SK-N-SH (cell line): Measurements from ENCODE around the gene PRKN. TPM values are rescaled to one million over a fixed set of nuclear protein-coding genes. Genes with fewer than 3 reads are reported as not detected.

Experiments
- CTCF ChIA-PET: fragments of 300-600, 350-600 bp; formaldehyde crosslinking; extraction: SDS; loops from one replicate; lab custom pipeline; 2021; lab: Yijun Ruan, JAX
- POLR2A ChIA-PET: fragments of 350-600 bp; sonication (Branson Sonifier 250); formaldehyde crosslinking; extraction: SDS; loops from one replicate; lab custom pipeline; 2020; ENCODE audit warnings: antibody characterized with exemption, inconsistent platforms; lab: Yijun Ruan, JAX
- DNase-seq: peaks from one replicate; pipeline ENCODE4 v3.0.0; 2012
- H2AFZ ChIP-seq: fragments of 200-600 bp; sonication (generic); 2 replicates; pipeline ENCODE4 v1.8.1; 2016; ENCODE audit warnings: antibody characterized with exemption, mild to moderate bottlenecking, low read depth
- H3F3A ChIP-seq: fragments of 200-600 bp; sonication (generic); replicated peaks from 2 replicates; pipeline ENCODE3; 2016; ENCODE audit warnings: antibody characterized with exemption, mild to moderate bottlenecking; ENCODE audit not compliant: insufficient read depth
- H3K27ac ChIP-seq, 2 experiments: fragments of 200-500 bp in 1 of 2; fragments of 200-600 bp in 1 of 2; sonication (Bioruptor generic) in 1 of 2; sonication (generic), shearing (Covaris generic) in 1 of 2; 2 replicates each; pipeline versions ENCODE4 v1.5.1 to v1.6.1; 2014 to 2016; ENCODE audit warnings: low read depth in 2 of 2, inconsistent platforms in 1 of 2, low read length in 1 of 2, mild to moderate bottlenecking in 1 of 2, mixed read lengths in 1 of 2
- H3K27me3 ChIP-seq: fragments of 200-600 bp; sonication (generic), shearing (Covaris generic); 2 replicates; pipeline ENCODE4 v1.6.1; 2016; ENCODE audit warnings: mixed run types; ENCODE audit not compliant: insufficient read depth
- H3K36me3 ChIP-seq, 2 experiments: fragments of 200-500 bp in 1 of 2; fragments of 200-600 bp in 1 of 2; sonication (Bioruptor generic) in 1 of 2; sonication (generic) in 1 of 2; replicated peaks in 1 of 2; 2 replicates each; pipeline versions ENCODE3 to v1.5.1; 2014 to 2016; ENCODE audit warnings: low read length in 1 of 2, mild to moderate bottlenecking in 1 of 2; ENCODE audit not compliant: insufficient read depth in 2 of 2, control insufficient read depth in 1 of 2
- H3K4me1 ChIP-seq, 2 experiments: fragments of 200-500 bp in 1 of 2; fragments of 200-600 bp in 1 of 2; sonication (Bioruptor generic) in 1 of 2; sonication (generic), shearing (Covaris generic) in 1 of 2; 2 replicates each; pipeline versions ENCODE4 v1.5.1 to v1.6.1; 2014 to 2016; ENCODE audit warnings: low read depth in 1 of 2, low read length in 1 of 2, mixed run types in 1 of 2; ENCODE audit not compliant: insufficient read depth in 2 of 2, control insufficient read depth in 1 of 2
- H3K4me2 ChIP-seq: fragments of 200-600 bp; sonication (generic), shearing (Covaris generic); 2 replicates; pipeline ENCODE4 v1.6.1; 2017; ENCODE audit warnings: mixed run types
- H3K4me3 ChIP-seq, 2 experiments: fragments of 200-500 bp in 1 of 2; fragments of 200-600 bp in 1 of 2; sonication (Bioruptor generic) in 1 of 2; sonication (generic), shearing (Covaris generic) in 1 of 2; 2 replicates each; pipeline versions ENCODE4 v1.5.1 to v1.8.1; 2014 to 2016; ENCODE audit warnings: low read depth in 2 of 2, inconsistent platforms in 1 of 2, low read length in 1 of 2, mild to moderate bottlenecking in 1 of 2, mixed read lengths in 1 of 2, moderate library complexity in 1 of 2
- H3K79me2 ChIP-seq: fragments of 200-600 bp; sonication (generic); 2 replicates; pipeline ENCODE4 v1.8.1; 2017; ENCODE audit warnings: mild to moderate bottlenecking; ENCODE audit not compliant: insufficient read depth
- H3K9ac ChIP-seq: fragments of 200-600 bp; sonication (generic); 2 replicates; pipeline ENCODE4 v1.6.1; 2017; ENCODE audit warnings: mixed run types
- H3K9me2 ChIP-seq: fragments of 200-600 bp; sonication (generic); 2 replicates; pipeline ENCODE4 v1.6.1; 2017; ENCODE audit warnings: mixed run types
- H3K9me3 ChIP-seq: fragments of 200-600 bp; sonication (generic); 2 replicates; pipeline ENCODE4 v1.6.1; 2017; ENCODE audit warnings: mixed run types, mild to moderate bottlenecking, moderate library complexity
- H4K20me1 ChIP-seq: fragments of 200-600 bp; sonication (generic); 2 replicates; pipeline ENCODE4 v1.6.1; 2017; ENCODE audit warnings: mild to moderate bottlenecking, mixed run types; ENCODE audit not compliant: insufficient read depth
- CHD2 ChIP-seq: fragments of 150-350 bp; IDR thresholded peaks from 2 replicates; pipeline ENCODE4 v1.6.1; 2018; ENCODE audit warnings: low read length; ENCODE audit not compliant: partially characterized antibody
- ELF1 ChIP-seq: IDR thresholded peaks from 2 replicates; pipeline ENCODE4 v1.4.0; 2012
- EP300 ChIP-seq, 2 experiments: IDR thresholded peaks; 2 replicates each; pipeline versions ENCODE4 v1.4.0 to v1.6.1; 2012; ENCODE audit warnings: borderline replicate concordance in 1 of 2, low read depth in 1 of 2, low read length in 1 of 2
- EZH2phosphoT487 ChIP-seq: fragments of 200-600 bp; sonication (generic); IDR thresholded peaks from 2 replicates; pipeline ENCODE4 v1.6.1; 2017; ENCODE audit warnings: low read depth, mixed run types, mild to moderate bottlenecking, antibody characterized with exemption, moderate library complexity, borderline replicate concordance
- FOSL2 ChIP-seq: IDR thresholded peaks from 2 replicates; pipeline ENCODE4 v1.4.0; 2012; ENCODE audit warnings: low read depth, mild to moderate bottlenecking, moderate library complexity, borderline replicate concordance
- GATA2 ChIP-seq: sonication (generic); formaldehyde crosslinking; IDR thresholded peaks from 2 replicates; pipeline ENCODE4 v1.5.0; 2020; ENCODE audit warnings: mild to moderate bottlenecking, missing genetic modification reagents
- JUND ChIP-seq: IDR thresholded peaks from 2 replicates; pipeline ENCODE4 v1.4.0; 2012
- MEF2A ChIP-seq: IDR thresholded peaks from 2 replicates; pipeline ENCODE4 v1.4.0; 2012; ENCODE audit warnings: low read depth, borderline replicate concordance
- MXI1 ChIP-seq: IDR thresholded peaks from 2 replicates; pipeline ENCODE4 v1.6.1; 2012; ENCODE audit warnings: mild to moderate bottlenecking, low read depth, low read length, improper control_type of control experiment
- NFIC ChIP-seq: IDR thresholded peaks from 2 replicates; pipeline ENCODE4 v1.4.0; 2012; ENCODE audit warnings: borderline replicate concordance
- NRF1 ChIP-seq: IDR thresholded peaks from 2 replicates; pipeline ENCODE4 v1.6.1; 2012; ENCODE audit warnings: low read depth, mild to moderate bottlenecking, low read length
- POLR2AphosphoS5 ChIP-seq: IDR thresholded peaks from 2 replicates; pipeline ENCODE4 v1.6.1; 2012; ENCODE audit warnings: low read depth, low read length
- RXRA ChIP-seq: IDR thresholded peaks from 2 replicates; pipeline ENCODE4 v1.4.0; 2012; ENCODE audit warnings: low read depth, mild to moderate bottlenecking, borderline replicate concordance
- SIN3A ChIP-seq: IDR thresholded peaks from 2 replicates; pipeline ENCODE4 v1.6.1; 2012; ENCODE audit warnings: low read depth, mild to moderate bottlenecking, low read length, moderate library complexity, borderline replicate concordance
- SMC3 ChIP-seq: IDR thresholded peaks from 2 replicates; pipeline ENCODE4 v1.6.1; 2012; ENCODE audit warnings: low read depth, low read length, improper control_type of control experiment
- TCF12 ChIP-seq: IDR thresholded peaks from 2 replicates; pipeline ENCODE4 v1.4.0; 2012
- WGBS: methylation state at CpG from one replicate; pipeline ENCODE4 v1.1.6; 2017; ENCODE audit warnings: low lambda C conversion rate; 5-methylcytosine and 5-hydroxymethylcytosine counted together
- polyA plus RNA-seq, 3 experiments: library from polyadenylated mRNA; depleted of rRNA; stranded (reverse); fragments of >200 nt; gene quantifications; 2 replicates each; pipeline ENCODE4 v1.2.3, GENCODE V29; 2012
- TF ChIP-seq, protein P1 (sequence below): IDR thresholded peaks from 2 replicates; pipeline ENCODE4 v1.6.1; 2012; ENCODE audit warnings: mild to moderate bottlenecking, low read depth, low read length, moderate library complexity
- TF ChIP-seq, protein P2 (sequence below): IDR thresholded peaks from 2 replicates; pipeline ENCODE4 v1.4.0; 2012; ENCODE audit warnings: low read depth, borderline replicate concordance
- TF ChIP-seq, protein P3 (sequence below): IDR thresholded peaks from 2 replicates; pipeline ENCODE4; 2012

The PRKN gene
- polyA plus RNA-seq, 1 of the 3 experiments (the other 2 are of a cell fraction), result 0.76 TPM

DNA sequence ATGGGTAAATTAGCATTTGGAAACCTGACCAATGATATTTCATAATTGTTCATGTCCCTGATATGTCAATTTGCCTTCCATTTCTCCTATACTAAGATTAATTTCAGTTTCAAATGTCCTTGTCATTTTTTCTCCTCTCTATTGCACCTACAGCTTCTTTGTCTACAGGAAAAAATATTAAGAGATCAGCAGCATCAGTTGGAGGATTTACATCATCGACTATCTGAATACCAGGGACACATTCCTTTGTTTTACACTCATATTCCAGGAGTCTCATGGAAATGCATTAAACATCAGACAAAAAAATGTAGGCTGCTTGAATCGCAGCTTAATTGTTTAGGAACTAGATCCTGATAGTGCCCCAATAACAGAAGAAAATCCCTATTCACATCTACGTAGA lies 188.2 kb downstream of the PRKN start:
- Histone ChIP-seq H3K4me3 (no peak overlapping the region), H3K4me2 (no peak overlapping the region), H3F3A (no peaks in the 10 kb centered on the region), H3K9me2 (no peaks in the 10 kb centered on the region), H3K27me3 (no peaks in the 10 kb centered on the region), H4K20me1 (no peaks in the 10 kb centered on the region), H3K27ac (peak overlapping the region in 1 of 2 experiments; percentile 71; a peak in 2 of 4 replicates), H3K9ac (no peak overlapping the region), H3K4me1 (peaks cover 0 to 18% of the 10 kb centered on the region in 2 experiments; a peak in 2 of 4 replicates), H3K79me2 (no peaks in the 10 kb centered on the region), H3K36me3 (no peaks in the 10 kb centered on the region), H3K9me3 (no peaks in the 10 kb centered on the region), H2AFZ (no peak overlapping the region)
- TF ChIP-seq EP300 (IDR thresholded peaks at IDR 0.05; ENCODE audit: borderline replicate concordance in 1 of 2, low read depth in 1 of 2, low read length in 1 of 2) (no peak), JUND (no peak)
- TF ChIP-seq, protein P1, sequence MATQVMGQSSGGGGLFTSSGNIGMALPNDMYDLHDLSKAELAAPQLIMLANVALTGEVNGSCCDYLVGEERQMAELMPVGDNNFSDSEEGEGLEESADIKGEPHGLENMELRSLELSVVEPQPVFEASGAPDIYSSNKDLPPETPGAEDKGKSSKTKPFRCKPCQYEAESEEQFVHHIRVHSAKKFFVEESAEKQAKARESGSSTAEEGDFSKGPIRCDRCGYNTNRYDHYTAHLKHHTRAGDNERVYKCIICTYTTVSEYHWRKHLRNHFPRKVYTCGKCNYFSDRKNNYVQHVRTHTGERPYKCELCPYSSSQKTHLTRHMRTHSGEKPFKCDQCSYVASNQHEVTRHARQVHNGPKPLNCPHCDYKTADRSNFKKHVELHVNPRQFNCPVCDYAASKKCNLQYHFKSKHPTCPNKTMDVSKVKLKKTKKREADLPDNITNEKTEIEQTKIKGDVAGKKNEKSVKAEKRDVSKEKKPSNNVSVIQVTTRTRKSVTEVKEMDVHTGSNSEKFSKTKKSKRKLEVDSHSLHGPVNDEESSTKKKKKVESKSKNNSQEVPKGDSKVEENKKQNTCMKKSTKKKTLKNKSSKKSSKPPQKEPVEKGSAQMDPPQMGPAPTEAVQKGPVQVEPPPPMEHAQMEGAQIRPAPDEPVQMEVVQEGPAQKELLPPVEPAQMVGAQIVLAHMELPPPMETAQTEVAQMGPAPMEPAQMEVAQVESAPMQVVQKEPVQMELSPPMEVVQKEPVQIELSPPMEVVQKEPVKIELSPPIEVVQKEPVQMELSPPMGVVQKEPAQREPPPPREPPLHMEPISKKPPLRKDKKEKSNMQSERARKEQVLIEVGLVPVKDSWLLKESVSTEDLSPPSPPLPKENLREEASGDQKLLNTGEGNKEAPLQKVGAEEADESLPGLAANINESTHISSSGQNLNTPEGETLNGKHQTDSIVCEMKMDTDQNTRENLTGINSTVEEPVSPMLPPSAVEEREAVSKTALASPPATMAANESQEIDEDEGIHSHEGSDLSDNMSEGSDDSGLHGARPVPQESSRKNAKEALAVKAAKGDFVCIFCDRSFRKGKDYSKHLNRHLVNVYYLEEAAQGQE, result no peak
- DNase-seq, result no peak
- ChIA-PET POLR2A (no interaction called here), CTCF (interaction anchor here (0.7 to 1.5 kb wide), 3 partner anchors 11 to 254 kb away, joined by 3 read pairs; no protein-coding TSS in a partner anchor)
- 32% methylated on average over 3 of the region's 3 CpGs for WGBS

DNA sequence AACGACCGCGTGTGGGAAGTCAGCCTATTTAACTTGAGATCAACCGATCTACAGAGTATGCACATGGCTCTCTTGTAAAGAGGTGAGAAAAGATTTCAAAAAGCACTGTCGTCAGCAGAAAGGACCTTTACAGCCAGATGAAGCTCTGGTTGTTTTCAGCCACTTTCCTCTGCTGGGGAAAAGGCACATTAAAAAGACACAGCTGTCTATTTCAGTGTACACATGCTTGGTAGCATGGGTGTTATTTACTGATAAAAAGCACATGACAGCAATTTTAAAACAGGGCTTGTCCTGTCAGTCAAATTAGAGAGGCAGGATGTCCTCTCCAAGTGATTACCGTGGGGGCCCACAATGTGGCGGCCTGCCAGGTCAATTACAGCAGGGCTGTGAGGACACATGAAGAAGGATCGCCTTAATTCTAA lies 188.9 kb downstream of the PRKN start:
- Histone ChIP-seq H3K9me3 (no peaks in the 10 kb centered on the region), H3K9ac (no peak overlapping the region), H4K20me1 (no peaks in the 10 kb centered on the region), H3K4me3 (no peak overlapping the region), H2AFZ (no peak overlapping the region), H3K79me2 (no peaks in the 10 kb centered on the region), H3K4me1 (peaks cover 0 to 21% of the 10 kb centered on the region in 2 experiments; a peak in 2 of 4 replicates), H3K27me3 (no peaks in the 10 kb centered on the region), H3K36me3 (no peaks in the 10 kb centered on the region), H3K9me2 (no peaks in the 10 kb centered on the region), H3F3A (no peaks in the 10 kb centered on the region), H3K4me2 (no peak overlapping the region), H3K27ac (peak overlapping the region in 1 of 2 experiments; percentile 71; a peak in 2 of 4 replicates)
- DNase-seq, result peak; percentile 80
- 10% methylated on average over 8 of the region's 8 CpGs for WGBS
- ChIA-PET POLR2A (interaction anchor here (1.2 kb wide), 1 partner anchor 118 kb away, joined by 3 read pairs; no protein-coding TSS in a partner anchor), CTCF (interaction anchor here (0.6 to 1.5 kb wide), 7 partner anchors 11 to 255 kb away, joined by 3 to 5 read pairs (median 3); no protein-coding TSS in a partner anchor)
- TF ChIP-seq, protein P2, sequence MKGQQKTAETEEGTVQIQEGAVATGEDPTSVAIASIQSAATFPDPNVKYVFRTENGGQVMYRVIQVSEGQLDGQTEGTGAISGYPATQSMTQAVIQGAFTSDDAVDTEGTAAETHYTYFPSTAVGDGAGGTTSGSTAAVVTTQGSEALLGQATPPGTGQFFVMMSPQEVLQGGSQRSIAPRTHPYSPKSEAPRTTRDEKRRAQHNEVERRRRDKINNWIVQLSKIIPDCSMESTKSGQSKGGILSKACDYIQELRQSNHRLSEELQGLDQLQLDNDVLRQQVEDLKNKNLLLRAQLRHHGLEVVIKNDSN, result no peak
- TF ChIP-seq CHD2 (peak; percentile 46), MXI1 (peak; percentile 93; the same call in 1 of the 2 replicates), NFIC (no peak), SIN3A (no peak), POLR2AphosphoS5 (no peak), GATA2 (CRISPR knock-in tag) (peak; percentile 95), EZH2phosphoT487 (no peak), TCF12 (peak; percentile 32; the same call in 1 of the 2 replicates), SMC3 (no peak), ELF1 (no peak), NRF1 (no peak), RXRA (no peak), MEF2A (no peak), FOSL2 (no peak)
- TF ChIP-seq, protein P1, result no peak
- TF ChIP-seq, protein P3, sequence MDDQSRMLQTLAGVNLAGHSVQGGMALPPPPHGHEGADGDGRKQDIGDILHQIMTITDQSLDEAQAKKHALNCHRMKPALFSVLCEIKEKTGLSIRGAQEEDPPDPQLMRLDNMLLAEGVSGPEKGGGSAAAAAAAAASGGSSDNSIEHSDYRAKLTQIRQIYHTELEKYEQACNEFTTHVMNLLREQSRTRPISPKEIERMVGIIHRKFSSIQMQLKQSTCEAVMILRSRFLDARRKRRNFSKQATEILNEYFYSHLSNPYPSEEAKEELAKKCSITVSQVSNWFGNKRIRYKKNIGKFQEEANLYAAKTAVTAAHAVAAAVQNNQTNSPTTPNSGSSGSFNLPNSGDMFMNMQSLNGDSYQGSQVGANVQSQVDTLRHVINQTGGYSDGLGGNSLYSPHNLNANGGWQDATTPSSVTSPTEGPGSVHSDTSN, result no peak
